NCI-H345 (cell line): Measurements from ENCODE around the gene MGST3.
"Not testable (repeated sequence)": the region's sequence is repeated elsewhere in the genome, so short reads cannot be mapped to it uniquely, and the experiment has no call there.

Experiments
- DNase-seq: peaks from one replicate; lab custom pipeline; 2025; lab: John Stamatoyannopoulos, UW

Gene MGST3

DNA sequence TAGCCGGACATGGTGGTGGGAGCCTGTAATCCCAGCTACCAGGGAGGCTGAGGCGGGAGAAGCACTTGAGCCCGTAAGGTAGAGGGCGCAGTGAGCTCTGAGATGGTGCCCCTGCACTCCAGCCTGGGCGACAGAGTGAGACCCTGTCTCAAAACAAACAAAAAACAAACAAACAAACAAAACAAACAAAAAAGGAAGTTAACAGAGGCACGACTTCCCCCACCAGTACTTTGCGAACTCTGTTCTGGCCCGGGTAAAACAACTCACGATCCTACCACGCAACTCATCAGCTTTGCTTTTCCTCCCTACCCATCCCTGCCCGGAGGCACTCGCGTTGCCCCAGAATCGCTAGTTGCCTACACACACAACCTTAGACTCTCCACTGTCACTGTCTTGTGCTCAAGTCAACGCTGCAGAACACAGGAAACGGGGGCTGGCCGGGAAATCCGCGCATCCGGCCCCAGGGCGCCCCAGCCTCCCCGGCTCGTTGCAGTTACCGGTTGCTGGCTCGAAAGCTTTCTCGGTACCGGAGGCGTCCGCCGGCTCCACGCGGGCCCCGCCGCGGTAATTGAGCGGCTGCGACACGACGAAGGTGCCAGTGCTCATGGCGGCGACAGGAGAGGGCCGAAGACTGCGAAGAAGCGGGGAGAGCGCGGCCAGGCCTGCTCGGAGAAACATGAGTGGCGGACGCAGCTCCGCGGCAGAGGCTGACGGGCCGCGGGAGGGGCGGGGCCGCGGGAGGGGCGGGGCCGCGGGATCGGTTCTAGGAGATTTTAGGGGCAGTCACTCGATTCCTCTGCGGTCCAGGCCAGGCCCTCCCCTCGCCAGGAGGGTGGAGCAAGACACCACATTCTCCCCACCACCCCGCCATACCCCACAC lies 67.1 kb downstream of the MGST3 start, which contains the start of gene ALDH9A1:
TSS of gene ALDH9A1 (minus strand) at position 682 of the 880 bp plus-strand sequence. CDS start at position 678, 4 bp downstream.
- peak; percentile 90 for DNase-seq

DNA sequence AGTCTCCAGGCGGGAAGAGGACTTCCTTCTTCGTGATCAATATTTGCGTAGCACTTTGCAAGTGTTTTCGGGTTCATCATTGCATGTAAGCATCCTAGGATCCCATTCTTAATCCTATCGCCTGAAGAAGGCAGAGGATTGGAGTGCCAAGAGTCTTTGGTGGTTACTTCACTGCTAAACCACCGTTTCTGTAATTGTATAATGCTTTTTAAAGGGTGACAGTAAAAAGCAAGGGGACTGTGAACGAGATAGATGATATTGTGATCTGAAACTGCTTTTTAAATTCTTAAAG lies 67.7 kb downstream of the MGST3 start:
- no peak for DNase-seq

GRCh38 chr1:165699577-165699976 lies 68.5 kb downstream of the MGST3 start:
- no peak for DNase-seq

DNA sequence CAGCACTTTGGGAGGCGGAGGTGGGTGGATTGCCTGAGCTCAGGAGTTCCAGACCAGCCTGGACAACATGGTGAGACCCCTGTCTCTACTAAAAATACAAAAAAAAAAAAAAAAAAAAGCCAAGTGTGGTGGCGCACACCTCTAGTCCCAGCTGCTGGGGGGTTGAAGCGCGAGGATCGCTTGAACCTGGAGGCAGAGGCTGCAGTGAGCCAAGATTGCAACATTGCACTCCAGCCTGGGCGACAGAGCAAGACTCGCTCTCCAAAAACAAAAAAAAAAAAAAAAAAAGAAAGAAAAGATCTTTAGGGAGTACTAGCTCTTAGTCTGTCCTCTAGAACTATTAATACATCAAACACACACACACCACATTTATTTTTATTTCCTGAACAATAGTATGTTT lies 70.9 kb downstream of the MGST3 start:
- not testable (repeated sequence) for DNase-seq

GRCh38 chr1:165703648-165704047 lies 72.6 kb downstream of the MGST3 start:
- no peak for DNase-seq
